Activated CD8-positive, alpha-beta memory T cell treated with anti-CD3 and anti-CD28 coated beads, Interleukin-2, amount 50 U/mL, for 1 hour (primary cell): ENCODE data around the gene BTBD2.

ENCODE experiments used
- DNase-seq: peaks from one replicate; pipeline ENCODE4 v3.0.0-alpha.2; 2020; ENCODE audit errors: extremely low read depth

Gene BTBD2

DNA sequence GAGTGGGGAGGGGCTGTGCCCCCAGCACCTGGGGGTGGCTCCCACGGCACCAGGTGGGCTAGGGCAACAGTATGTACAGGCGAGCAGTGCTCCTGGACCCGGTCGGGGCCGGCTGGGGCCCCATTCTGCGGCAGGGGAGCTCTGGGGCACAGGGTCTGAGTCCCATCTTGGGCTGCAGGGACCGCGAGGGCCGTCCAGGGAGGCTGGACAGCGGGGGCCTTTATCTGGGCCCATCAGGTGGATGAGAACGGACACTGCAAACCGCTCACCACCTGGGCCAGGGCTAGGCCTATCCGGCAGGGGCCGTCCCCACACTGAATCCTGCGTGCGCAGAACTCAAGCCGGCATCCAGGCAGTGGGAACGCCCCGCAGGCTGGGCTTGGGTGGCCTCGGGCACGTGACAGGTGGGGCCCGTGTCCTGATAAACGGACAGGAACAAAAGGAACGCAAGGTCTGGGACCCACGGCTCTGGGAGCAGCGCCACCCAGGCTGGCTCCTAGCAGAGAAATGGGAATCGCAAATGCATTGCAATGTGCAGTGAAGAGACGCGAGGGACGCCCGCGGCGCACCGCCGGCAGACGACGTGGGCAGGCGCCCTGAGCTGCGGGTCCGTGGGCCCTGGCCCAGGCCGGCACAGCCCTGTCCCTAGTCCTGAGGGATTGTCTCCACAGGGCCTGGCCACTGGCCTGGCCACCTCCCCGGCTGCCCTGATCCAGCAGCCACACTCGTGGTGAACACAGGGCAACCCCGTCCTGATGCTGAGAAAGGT, 29.7 kb downstream of the BTBD2 start:
- no peak for DNase-seq

DNA sequence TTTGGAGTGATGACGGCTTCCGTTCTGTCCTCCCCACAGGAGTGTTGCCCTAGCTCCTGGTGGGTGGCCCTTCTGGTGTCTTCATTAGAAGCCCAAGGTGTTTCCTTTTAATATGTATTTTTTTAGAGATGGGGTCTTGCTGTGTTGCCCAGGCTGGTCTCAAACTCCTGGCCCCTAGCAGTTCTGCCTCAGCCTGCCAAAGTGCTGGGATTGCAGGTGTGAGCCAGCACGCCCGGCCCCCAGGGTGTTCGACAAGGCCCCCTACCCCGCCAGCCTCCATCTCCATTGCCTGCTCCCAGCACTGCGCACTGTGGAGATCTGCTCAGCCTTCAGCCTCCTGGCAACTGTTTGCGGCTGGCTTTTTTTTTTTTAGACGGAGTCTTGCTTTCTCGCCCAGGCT, 31.2 kb downstream of the BTBD2 start:
- no peak for DNase-seq

DNA sequence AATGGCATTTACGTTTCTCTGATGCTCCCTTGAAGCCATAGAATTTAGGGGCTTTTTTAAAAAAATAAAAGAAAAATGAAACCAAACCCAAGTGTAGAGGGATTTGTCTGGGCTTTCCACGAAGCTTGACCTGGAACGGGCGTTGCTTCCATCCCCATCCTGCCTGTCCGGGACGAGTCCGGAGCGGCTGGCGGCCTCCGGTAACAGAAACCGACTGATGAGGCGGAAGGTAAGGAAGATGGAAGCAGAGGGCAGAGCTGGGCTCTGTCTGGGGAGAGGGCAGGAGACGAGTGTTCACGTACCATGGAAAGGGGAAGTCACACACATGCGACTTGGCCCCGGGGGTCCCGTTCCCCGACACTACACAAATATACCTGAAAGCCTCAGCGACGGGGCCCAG, 34.3 kb downstream of the BTBD2 start:
- DNase-seq, result no peak

DNA sequence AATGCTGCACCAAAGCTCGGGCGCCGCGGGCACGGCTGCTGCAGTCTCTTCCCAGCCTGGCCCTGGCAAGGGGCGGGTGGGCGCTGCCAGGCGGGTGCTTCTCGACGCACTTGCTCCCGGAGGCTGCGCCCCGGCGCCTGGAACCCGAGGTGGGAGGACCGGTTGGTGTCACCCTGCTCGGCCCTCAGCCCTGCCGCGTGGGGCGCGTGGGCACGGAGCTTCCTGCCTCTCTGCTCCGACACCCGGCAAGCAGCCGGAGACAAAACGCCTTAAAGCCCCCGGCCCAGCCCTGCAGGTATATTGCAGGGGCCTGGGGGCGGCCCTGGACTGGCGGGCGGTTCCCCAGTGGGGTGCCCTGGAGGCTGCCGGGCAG, 34.7 kb downstream of the BTBD2 start:
- DNase-seq, result no peak

DNA sequence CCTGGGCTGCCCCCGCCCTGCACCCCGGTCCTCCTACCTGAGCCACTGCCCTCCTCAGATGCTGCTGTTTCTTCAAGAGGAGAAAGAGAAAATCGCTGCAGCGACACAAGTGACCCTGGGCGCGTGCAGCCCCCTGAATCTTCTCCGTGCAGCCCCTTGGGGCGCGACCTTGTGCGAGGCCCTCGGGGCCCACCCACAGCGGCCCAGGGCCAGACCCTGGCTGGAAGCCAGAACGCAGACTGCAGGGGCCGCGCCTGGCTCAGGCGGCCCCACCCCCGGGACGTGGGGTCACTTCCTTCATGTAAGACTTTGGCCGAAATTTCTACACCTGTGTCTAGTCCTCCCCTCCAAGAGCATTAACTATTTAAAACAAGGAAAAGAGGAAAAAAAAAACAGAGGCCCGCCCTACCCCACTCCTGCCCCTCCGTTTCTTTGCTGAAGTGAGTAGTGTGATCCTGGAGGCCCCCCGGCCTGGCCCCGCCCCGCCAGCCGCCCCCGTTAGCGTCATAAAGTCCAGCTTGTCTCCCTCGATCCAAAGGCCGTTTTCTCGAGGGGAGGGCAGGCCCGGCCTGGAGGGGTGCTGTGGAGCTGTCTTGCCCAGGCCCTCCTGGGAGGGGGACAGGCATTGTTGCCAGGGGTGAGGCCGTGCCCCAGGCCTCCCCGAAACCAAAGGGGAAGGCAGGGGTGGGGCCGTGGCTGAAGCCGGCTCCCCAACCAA, 35.3 kb downstream of the BTBD2 start:
- DNase-seq, result no peak

GRCh38 chr19:1979642-1980041, 35.9 kb downstream of the BTBD2 start:
- DNase-seq, result no peak

GRCh38 chr19:1979017-1979416, 36.5 kb downstream of the BTBD2 start:
- DNase-seq, result no peak

DNA sequence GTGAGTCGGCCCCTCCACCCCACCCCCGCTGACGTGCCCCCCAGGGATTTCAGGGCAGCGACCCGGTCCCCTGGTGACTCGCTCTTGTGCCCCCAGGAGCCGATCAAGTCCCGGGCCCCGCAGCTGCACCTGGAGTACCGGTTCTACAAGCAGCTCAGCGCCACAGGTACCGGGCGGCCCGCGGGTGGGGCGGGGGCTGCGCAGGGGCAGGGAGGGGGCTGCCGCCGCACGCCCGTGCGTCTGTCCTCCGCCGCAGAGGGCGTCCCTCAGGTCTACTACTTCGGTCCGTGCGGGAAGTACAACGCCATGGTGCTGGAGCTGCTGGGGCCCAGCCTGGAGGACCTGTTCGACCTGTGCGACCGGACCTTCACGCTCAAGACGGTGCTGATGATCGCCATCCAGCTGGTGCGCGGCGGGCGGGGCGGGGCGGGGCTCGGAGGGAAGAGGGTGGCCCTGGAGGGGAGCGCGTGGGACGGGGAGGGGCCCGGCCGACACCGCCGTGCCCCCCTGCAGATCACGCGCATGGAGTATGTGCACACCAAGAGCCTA, 37.1 kb downstream of the BTBD2 start:
- DNase-seq, result no peak

GRCh38 chr19:1977120-1977519, 38.4 kb downstream of the BTBD2 start:
- DNase-seq, result no peak

GRCh38 chr19:1975162-1975480, 40.4 kb downstream of the BTBD2 start:
- DNase-seq, result no peak

GRCh38 chr19:1974381-1975161, 40.9 kb downstream of the BTBD2 start:
- DNase-seq, result no peak

GRCh38 chr19:1970806-1971502, 44.6 kb downstream of the BTBD2 start:
- no peak for DNase-seq

GRCh38 chr19:1970003-1970805, 45.3 kb downstream of the BTBD2 start:
- no peak for DNase-seq

DNA sequence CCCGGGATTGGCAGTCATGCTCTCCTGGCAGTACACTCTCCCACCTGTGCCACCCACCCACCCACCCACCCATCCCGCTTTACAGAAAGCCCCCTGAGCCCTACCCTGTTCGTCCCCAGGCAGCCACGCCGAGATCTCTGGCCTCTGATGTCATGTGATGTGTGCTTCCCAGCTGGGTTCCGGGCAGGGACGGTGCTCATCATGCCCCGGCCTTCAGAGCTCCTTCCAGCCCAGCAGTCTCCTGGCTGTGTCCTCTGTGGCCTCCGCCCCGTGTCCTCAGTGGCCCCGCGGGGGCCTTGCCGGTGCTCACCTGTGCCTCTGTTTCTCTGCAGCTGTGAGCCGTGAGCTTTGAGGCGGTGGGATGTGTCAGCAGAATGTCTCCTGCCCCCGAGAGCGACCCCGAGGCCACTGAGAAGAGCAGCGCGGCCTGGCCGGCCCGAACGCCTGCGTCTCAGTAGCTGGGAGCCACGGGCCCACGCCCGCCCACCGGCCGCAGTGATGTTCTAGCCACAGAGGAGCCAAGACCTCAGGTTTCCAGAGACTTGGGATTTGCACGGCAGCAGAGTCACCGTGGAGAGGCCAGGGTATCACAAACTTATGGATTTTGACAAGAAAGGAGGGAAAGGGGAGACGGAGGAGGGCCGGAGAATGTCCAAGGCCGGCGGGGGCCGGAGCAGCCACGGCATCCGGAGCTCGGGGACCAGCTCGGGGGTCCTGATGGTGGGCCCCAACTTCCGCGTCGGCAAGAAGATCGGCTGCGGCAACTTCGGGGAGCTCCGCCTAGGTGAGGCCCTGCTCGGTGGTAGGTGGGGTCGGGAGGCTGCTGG, 46.1 kb downstream of the BTBD2 start:
- no peak for DNase-seq

- no peak for DNase-seq
Observed at GRCh38 chr19:1968279-1969175, 47.0 kb downstream of the BTBD2 start.

DNA sequence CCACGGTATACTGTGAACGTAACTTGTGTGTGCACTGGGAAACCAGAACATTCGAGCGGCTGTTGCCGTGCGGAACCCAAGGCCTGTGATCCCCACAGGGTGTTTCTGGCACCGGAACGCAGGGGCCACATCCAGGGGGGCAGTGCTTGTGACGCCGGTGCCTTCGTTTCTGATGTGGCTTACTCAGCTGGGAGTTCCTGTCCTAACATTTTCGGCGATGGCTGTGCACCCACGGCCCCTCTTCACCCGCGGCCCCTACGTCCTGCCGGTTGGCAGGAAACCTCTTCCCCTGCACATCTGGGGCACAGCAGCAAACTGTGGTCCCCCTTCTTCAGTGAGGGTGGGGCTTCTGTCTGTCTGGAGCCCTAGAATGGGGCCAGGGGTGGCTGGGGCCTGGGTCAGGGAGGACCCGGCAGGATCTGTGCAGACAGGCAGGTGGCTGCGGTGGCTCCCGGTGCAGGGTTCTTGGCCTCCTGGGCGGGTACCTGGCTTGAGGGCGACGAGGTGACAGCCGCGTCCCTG, 48.4 kb downstream of the BTBD2 start:
- DNase-seq, result peak; percentile 20

- no peak for DNase-seq
Observed at GRCh38 chr19:1962674-1963073, 52.8 kb downstream of the BTBD2 start.

GRCh38 chr19:1961000-1961883, 54.3 kb downstream of the BTBD2 start:
- no peak for DNase-seq
